ENCODE data around the gene ASCC2.

ASCC2 gene

GRCh38 chr22:29816980-29817379 lies 21.1 kb downstream of the ASCC2 start:
- DNase-seq (ENCODE audit: low read depth): no peak

- DNase-seq (ENCODE audit: low read depth): no peak
Observed at GRCh38 chr22:29816539-29816938, 21.5 kb downstream of the ASCC2 start.

- no peak for DNase-seq (ENCODE audit: low read depth)
Observed at GRCh38 chr22:29816128-29816527, 21.9 kb downstream of the ASCC2 start.

GRCh38 chr22:29815580-29815979 lies 22.5 kb downstream of the ASCC2 start:
- DNase-seq (ENCODE audit: low read depth): no peak

- no peak for DNase-seq (ENCODE audit: low read depth)
Observed at GRCh38 chr22:29814003-29814402, 24.1 kb downstream of the ASCC2 start.

- DNase-seq (ENCODE audit: low read depth): no peak
Observed at GRCh38 chr22:29813563-29813962, 24.5 kb downstream of the ASCC2 start.

- DNase-seq (ENCODE audit: low read depth): no peak
Observed at GRCh38 chr22:29813126-29813525, 24.9 kb downstream of the ASCC2 start.

GRCh38 chr22:29811377-29811776 lies 26.7 kb downstream of the ASCC2 start:
- DNase-seq (ENCODE audit: low read depth): no peak

- DNase-seq (ENCODE audit: low read depth): no peak
Observed at GRCh38 chr22:29810216-29810615, 27.9 kb downstream of the ASCC2 start.

- DNase-seq (ENCODE audit: low read depth): no peak
Observed at GRCh38 chr22:29806196-29806595, 31.9 kb downstream of the ASCC2 start.

GRCh38 chr22:29804985-29805384 lies 33.1 kb downstream of the ASCC2 start:
- DNase-seq (ENCODE audit: low read depth): no peak

GRCh38 chr22:29803190-29803589 lies 34.9 kb downstream of the ASCC2 start:
- DNase-seq (ENCODE audit: low read depth): no peak

GRCh38 chr22:29801796-29802195 lies 36.3 kb downstream of the ASCC2 start:
- no peak for DNase-seq (ENCODE audit: low read depth)

GRCh38 chr22:29801153-29801552 lies 36.9 kb downstream of the ASCC2 start:
- DNase-seq (ENCODE audit: low read depth): no peak

- DNase-seq (ENCODE audit: low read depth): peak; percentile 72
Observed at GRCh38 chr22:29799217-29799680, 38.8 kb downstream of the ASCC2 start.

- no peak for DNase-seq (ENCODE audit: low read depth)
Observed at GRCh38 chr22:29798801-29799200, 39.3 kb downstream of the ASCC2 start.

GRCh38 chr22:29798318-29798717 lies 39.8 kb downstream of the ASCC2 start:
- no peak for DNase-seq (ENCODE audit: low read depth)

- no peak for DNase-seq (ENCODE audit: low read depth)
Observed at GRCh38 chr22:29797351-29797750, 40.7 kb downstream of the ASCC2 start.

- DNase-seq (ENCODE audit: low read depth): no peak
Observed at GRCh38 chr22:29795663-29796062, 42.4 kb downstream of the ASCC2 start.

- DNase-seq (ENCODE audit: low read depth): no peak
Observed at GRCh38 chr22:29793396-29793795, 44.7 kb downstream of the ASCC2 start.

- no peak for DNase-seq (ENCODE audit: low read depth)
Observed at GRCh38 chr22:29790061-29790460, 48.0 kb downstream of the ASCC2 start.

- DNase-seq (ENCODE audit: low read depth): no peak
Observed at GRCh38 chr22:29788339-29789279, 49.5 kb downstream of the ASCC2 start.

- DNase-seq (ENCODE audit: low read depth): no peak
Observed at GRCh38 chr22:29787371-29787980, 50.6 kb downstream of the ASCC2 start.

All from non-pigmented ciliary epithelial cell (primary cell).